Activated T-cell treated with anti-CD3 and anti-CD28 coated beads for 4 hours (primary cell): ENCODE data around the gene ARHGDIB.

Experiments
- DNase-seq: peaks from one replicate; pipeline ENCODE4 v3.0.0-alpha.2; 2020

Gene ARHGDIB

GRCh38 chr12:14982562-14982961 lies 21.2 kb upstream of the ARHGDIB start:
- DNase-seq, result no peak

DNA sequence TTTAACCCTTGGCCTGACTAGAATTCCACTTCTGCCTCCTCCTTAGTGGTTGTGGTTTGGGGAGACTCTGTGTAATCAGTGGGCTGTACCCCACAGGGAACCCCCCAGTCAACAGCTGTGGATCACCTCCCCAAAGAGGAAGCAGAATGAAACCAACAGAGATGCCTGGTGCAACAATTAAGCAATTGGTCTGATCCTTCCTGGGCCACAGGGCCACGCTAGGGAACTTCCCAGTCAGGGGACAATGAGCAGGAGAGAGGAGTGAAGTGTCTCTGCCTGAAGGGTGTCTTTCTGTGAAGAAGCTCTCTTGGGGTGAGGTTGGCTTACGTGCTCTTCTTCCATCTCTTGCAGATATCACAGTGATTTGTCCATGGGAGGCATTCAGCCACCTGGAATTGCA lies 19.6 kb upstream of the ARHGDIB start:
- DNase-seq, result no peak

DNA sequence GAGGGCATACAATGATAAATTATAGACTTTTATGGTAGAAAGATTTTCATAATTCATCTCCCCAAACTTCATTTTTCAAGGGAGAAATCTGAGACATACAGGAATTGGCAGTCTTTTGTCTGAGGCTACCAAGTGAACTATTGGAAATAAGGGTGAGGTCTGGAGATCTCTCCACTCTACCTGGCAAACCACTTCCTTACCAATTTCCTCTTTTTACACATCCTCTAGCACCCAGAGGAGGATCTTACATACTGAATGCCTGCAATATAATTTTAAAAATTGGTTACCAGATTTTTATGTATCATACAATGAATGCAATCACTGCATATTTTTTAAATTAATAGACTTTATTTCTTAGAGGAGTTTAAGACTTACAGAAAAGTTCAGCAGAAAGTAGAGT lies 18.1 kb upstream of the ARHGDIB start:
- no peak for DNase-seq

DNA sequence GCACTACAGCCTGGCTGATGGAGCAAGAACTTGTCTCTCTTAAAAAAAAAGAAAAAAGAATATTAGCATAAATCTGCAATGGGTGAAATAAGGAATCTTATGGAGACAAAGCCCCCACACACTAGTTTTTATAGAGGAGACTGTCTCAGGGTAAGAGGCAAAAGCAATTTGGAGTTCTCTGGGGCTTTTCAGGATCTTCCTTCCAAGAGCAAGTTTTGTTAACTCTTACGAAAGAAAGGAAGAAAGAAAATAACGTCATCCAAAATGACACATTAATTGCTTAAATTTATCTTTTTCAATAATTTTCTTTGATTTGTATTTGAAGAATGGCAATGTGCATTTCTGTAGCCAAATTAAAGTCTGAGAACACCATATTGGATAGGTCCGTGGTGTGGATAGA lies 15.3 kb upstream of the ARHGDIB start:
- DNase-seq, result no peak

- no peak for DNase-seq
These were observed 14.1 kb upstream of the ARHGDIB start for GRCh38 chr12:14975457-14975856.

GRCh38 chr12:14974633-14975032 lies 13.2 kb upstream of the ARHGDIB start:
- no peak for DNase-seq

DNA sequence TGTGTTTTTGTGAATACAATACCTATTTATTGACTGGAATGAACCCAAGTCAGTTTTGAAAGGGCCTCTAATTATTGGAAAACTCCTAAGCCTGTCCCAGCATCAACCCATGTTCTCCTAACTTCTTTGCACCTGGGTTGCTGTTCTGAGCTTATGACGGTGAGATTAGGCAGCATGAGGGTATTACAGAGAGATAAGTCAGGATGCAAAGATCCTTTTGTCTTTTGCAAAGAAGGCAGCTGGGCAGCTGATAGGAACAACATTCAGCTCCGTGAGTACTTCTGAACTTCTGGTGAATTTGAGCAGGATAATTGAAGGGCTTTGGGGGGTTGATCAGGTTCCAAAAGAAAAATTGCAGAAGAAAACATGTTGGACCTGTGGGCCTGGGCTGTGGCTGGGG lies 11.4 kb upstream of the ARHGDIB start, which contains the start of gene PDE6H:
Gene PDE6H (plus strand): TSS at position 227 of the 400 bp plus-strand sequence. CDS start 4,971 bp downstream, outside the sequence.
- DNase-seq, result no peak

DNA sequence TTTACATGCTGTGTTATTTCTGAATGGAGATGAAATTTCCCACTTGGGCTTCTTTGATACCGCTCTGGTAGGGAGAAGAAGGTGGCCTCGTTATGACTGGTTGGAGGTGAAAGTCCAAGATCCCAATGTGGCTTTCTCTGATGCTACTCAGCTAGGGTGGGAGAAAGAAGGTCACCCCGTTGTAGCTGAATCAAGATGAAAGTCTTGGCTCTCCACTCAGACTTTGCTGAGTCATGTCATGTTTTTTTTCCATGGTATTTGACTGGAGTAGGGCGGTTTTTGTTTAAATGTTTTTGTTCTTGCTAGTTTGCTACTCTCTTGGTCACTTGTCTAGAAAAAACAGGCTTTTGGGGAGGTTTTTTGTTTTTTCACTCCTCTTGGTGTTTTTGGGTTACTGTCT lies 9.1 kb upstream of the ARHGDIB start:
- DNase-seq, result no peak

DNA sequence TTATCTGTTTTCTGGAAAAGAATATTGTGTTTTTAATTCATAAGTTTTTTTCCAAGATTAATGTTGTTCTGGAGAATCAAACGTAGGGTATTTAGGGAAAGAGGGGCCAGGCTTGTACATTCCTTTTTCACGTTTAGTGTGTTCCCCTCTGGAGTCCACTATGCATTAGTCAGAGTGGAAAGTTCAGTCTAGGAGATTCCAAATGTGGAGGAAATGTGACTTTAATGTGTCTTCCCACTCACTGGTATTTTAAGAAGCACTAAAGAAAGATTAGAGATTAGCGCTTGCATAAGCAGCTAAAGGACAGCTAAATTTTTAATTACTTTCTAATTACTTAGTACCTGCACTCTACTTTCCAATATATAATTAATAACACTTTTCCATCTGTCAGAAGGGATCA lies 7.1 kb upstream of the ARHGDIB start:
- DNase-seq, result no peak

DNA sequence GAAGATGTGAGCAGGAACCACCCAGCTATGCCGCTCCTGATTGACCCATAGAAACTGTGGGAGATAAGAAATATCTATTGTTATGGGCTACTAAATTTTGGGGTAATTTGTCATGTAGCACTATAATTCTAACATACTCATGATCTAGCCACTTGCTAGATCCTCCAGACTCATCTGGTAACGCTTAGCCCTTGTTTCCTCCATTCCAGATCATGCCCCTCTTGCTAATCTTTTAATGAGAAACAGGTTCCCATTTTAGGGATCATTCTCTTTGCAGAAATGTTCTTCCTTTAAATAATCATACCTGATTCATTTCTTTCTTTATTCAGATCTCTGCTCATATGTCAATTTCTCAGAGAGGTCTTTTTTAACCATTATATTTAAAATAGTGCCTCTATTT lies 3.8 kb upstream of the ARHGDIB start:
- no peak for DNase-seq

DNA sequence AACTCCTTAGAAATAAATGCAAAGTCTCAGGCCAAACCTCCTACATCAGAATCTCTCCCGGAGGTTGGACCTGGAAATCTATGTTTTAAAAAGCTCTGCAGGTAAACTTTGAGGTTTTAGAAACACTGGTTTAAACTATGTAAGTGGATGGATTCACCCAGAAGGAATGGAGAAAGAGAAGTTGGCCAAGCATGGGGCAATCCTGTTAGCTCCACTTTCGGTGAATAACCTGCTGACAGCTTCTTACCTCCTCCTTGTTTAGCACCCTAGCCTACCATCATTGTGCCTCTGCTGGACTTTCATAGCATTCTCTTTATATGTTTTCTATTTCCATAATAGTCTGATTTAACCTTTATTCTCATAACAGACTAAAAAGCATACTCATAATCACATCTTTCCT lies 3.0 kb upstream of the ARHGDIB start:
- DNase-seq, result no peak

GRCh38 chr12:14963520-14963919 lies 2.1 kb upstream of the ARHGDIB start:
- no peak for DNase-seq

GRCh38 chr12:14962797-14963196 lies 1.4 kb upstream of the ARHGDIB start:
- DNase-seq, result no peak

DNA sequence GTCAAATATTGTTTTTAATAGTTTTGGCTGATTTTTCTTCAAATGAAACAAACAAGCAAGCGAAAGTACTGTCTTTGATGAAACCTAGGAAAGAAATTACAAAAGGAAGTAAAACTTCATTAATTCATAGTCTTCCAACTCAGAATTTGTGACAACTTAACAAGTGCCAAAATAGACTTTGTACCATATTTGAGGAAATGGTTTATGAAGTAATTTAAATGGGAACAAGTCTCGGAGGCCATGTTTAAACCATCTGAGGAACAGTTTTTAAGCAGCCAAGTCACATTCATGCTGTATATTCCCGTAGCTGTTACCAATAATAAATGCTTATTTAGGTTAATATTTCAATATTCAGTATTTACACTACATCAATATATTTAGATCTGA lies 745 bp upstream of the ARHGDIB start:
- DNase-seq, result no peak

DNA sequence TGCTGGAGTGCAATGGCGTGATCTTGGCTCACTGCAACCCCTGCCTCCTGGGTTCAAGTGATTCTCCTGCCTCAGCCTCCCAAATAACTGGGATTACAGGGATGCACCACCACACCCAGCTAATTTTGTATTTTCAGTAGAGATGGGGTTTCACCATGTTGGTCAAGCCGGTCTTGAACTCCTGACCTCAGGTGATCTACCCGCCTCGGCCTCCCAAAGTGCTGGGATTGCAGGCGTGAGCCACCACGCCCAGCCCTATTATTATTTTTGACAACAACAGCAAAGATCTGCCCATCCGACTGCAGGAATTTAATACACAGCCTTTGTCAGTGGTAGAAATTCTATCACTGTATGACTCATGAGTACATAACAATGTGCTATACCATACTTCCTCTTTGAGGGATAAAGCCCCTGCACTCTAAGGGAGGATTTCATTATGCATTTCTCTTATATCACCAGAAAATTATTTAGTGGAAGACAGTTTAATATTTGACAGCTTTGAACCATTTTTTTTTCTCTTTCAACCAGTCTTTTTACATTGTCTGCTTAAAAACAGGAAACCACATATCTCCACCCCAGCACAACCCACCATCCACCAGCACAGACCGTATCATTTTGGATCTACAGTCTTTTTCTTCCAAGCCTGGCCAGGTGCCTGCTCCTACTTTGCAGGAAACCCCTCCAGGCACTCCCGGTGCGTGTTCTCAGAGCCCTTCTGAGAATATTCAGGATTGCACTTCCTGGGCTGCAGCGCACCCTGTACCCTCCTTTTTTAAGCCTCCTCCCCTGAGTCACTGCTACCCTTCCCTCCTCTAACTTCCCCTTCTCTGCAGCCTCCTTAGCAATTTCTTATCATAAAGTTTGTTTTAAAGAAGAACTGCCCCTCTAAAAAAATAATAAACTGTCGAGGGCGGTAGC lies 594 bp downstream of the ARHGDIB start:
- DNase-seq, result no peak

DNA sequence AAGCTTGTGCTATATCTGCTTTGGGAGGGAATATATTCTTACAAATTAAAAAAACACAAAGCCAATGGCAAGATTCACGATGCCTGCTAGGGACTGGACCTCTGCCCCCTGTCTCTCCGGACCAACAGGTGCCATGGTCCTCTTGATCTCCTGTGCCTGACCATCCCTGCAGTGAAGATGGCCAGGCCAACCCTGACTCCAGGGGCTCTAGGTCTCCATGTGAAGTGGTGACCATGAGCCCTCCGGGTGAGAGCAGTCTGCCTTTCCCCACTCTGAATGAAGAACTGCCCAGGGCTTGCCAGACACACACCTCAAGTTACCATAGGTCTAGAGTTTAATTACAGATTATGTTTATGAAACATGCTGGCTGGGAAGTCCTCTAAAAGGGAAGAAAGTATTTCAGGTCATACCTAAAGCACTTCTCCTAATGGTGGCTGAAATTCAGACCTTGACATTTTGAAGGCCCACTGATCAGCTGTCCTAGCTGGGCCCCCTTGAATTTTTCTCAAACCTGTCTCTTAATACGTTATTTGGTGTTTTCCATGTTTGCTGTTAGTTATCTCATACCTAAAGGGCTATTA lies 1.4 kb downstream of the ARHGDIB start:
- DNase-seq, result no peak

DNA sequence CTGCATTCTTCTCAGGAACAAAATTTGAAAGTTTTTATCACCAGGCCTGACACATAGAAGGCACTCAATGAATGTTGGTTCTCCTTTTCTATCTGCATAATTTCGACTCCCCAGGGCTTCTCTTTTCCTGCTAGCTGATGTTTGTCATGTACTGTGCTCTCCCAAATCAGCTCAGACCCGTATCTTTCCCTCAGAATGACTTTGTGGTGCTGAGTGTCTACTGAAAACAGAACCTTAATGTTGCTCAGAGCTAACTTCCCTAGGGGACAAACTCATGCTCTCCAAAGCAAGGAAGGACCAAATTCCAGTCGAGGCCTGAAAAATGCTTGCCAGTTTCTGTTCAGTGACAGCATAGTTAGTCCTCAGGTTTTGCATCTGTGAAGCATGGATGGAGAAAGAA lies 1.9 kb downstream of the ARHGDIB start:
- DNase-seq, result no peak

GRCh38 chr12:14959126-14959440 lies 2.3 kb downstream of the ARHGDIB start:
- DNase-seq, result no peak

DNA sequence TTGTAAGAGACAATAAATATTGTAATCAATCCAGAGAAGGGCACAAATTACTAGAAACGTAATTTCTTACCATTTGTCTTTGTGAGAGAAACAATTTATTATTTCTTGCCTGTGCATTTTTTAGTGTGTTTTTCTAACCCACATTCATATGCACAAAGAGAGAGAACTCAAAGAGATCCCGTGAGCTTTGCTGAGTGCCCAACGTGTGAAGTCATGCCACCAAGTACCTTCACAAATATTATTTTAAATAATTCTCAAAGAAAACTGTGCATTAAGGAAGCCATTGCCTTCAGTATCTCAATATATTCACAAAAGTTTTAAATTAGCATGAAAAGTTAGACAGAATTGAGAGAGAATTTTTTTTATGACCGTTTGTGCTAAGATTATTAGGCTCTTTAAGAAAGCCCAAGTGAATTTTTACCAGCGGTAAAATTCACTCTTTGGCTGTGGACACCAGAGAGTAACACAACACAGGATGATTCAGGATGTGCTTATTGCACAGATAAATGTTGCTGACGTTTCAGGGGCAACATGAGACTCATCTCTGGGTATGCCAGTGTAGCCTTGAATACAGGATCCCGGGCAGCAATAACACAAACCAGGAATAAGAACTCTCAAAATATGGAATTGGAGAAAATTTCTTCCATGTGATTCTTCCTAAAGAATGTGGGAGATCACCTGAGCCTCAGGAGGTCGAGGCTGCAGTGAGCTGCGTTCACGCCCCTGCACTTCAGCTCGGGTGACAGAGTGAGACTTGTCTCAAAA lies 2.9 kb downstream of the ARHGDIB start:
- DNase-seq, result no peak

GRCh38 chr12:14957551-14958168 lies 3.7 kb downstream of the ARHGDIB start:
- no peak for DNase-seq

DNA sequence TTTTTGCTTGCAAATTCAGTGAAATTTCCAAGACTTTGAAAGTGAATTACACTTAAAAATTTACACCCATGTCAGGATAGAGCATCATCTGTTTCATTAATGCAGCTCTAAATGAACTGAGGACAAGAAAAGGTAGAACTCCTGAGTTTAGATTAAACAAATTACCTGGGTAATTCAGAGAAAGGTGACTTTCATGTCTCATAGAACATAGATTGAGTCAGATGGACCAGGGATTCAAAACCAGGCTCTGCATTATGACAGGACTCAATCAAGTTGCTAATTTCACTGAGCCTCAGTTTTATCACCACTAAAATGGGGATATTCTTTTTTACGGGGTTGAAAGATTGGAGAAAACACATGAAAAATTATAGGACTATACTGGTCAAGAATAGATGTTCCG lies 4.5 kb downstream of the ARHGDIB start:
- DNase-seq, result no peak

DNA sequence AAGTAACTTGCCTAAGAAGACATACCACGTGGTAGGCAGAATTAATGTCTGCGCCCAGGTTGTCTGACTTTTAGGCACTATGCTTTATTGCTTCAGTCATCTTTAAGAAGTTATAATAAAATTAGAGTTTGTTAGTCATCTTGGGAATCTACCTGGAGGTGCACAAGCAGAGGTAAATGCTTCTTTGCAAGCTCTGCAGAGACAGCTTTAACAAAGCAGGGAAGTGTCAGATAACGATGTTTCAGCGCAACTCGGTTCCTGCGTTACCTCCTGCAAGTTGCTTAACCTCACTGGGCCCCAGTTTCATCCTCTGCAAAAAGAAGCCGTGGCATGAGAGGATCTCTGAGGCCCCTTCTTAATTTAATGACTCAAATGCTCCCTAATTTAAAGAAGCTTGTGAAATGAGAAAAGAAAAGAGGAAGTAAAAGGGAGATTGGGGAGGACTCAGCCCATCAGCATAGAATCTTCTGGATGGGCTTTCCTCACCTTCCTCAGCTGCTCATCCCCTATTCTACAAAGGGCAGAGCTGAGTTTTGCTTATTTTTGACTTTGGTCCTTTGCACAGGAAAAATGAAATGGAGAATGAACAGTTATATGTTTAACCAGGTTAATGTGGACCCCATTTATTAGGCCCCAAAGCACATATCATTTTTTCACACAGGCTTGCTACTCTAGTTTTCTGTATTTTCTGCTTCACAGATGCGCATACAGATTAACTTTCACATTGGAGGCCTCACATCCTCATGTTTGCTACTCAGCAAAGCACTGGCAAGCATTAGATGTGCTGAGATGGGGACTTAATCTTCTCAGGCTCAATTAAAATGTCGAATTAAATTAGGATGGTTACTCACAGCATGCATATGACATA lies 5.1 kb downstream of the ARHGDIB start:
- no peak for DNase-seq

DNA sequence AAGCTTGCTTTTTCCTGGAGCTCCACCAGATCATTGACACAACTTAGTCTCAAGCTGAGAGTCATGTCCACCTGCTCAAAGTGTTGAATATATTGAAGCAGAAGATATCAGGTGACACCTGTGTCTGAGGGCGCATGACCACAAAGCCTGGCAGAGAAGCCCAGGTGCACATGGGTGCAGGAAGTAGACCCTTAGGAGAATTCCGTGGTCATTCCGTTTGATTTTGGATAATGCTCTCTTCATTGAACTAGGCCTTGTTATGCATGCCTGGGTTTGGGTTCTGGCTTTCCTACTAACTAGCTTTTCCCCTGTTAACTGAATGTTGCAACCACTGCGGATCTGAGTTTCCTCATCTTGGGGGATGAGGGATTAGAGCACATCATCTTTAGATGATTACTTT lies 7.1 kb downstream of the ARHGDIB start:
- no peak for DNase-seq
